GOT3 (cell line): ENCODE results near the gene TNS1.
A peak's percentile ranks its signal among the peaks of the same experiment; 100 is the strongest.

Source experiments
- DNase-seq: peaks from one replicate; lab custom pipeline; 2025; ENCODE audit warnings: mixed read lengths; lab: John Stamatoyannopoulos, UW

The TNS1 gene

DNA sequence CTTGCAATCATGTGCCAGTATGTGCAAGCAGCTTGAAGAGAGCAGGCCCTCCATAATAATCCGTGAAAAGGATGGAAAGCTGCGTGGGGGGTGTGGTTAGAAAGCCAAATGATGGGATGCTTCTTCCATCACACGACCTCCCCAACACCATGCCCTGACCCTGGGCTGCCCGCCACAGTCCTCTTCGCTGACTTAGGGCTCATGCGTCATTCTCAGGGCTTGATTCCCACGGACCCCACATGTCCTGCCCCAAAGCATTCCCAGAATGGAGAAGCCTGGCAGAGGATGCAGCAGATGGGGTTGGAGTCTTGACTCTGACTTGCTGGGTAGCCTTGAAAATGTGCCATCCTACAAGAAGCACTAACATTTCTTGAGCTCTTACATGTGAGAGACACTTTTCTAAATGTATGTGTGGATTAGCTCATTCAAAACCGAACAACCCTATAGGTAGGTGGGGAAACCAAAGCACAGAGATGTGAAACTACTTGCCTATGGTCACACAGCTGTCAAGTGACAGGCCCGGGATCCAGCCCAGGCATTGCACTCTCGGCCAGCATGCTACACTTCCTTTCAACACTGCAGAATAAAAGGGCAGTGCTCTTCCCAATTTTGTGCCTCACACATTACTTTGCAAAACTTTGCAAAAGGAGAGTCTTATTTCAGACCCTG is 3.7 kb downstream of the TNS1 start:
- no peak for DNase-seq

DNA sequence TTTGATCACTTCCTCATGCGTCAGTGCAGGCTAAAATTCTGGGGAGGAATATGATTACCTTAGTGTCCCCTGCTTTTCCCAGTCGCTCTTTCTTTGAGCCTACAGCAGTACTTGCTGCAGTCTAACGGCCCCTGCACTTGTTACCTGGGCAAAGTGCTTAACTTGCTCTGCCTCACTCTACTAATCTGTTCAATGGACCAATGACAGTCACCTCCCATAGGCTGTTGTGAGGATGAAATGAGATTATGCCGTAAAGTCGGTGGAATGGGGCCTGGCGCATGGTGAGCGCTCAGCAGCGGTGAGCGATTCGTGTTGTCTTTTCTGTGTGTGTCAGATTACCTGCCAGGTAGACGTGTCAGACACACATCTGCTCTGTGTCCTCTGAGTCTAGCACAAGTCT is 5.3 kb downstream of the TNS1 start:
- DNase-seq: no peak

DNA sequence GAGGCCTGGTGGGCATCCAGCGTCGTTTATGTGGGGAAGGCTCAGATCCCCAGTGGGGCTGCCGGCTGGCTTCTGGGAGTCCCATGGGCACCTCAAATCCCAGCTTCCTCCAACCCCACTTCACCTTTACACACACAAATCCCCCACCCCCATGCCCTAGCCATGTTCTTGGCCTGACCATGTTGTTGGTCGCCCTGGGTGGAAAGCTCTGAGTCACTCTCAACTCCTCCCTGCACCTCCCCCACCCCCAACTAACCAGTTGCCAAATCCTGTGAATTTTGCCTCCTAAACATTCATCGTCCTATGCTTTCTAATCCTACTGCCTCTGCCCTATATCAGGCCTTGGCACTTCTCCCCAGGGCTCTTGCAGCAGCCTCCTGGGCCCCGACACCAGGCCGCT is 6.4 kb downstream of the TNS1 start:
- no peak for DNase-seq

DNA sequence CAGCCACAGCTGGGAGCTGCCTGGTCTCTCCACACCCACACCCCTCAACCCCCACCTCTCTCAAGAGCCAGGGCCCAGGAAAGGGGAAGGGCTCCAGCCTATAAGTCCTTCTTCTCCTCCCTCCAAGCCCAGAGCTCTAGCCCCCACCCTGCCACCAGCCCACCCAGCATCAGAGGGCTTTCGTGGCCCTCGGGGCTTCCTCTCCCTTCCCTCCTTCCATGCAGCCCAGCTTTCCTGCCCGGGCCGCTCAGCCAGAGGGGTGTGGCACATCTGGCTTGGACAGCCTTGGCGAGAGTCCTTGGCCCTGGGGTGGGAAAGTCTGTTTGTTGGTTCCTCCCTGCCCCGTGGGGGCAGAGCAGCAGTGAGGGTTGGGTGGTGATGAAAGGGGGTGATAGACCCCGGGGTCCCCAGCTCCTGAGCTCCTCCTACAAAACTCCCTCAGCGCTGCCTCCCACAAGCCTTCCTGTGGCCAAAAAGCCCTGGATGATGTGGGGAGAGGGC is 7.0 kb downstream of the TNS1 start:
- DNase-seq: no peak

DNA sequence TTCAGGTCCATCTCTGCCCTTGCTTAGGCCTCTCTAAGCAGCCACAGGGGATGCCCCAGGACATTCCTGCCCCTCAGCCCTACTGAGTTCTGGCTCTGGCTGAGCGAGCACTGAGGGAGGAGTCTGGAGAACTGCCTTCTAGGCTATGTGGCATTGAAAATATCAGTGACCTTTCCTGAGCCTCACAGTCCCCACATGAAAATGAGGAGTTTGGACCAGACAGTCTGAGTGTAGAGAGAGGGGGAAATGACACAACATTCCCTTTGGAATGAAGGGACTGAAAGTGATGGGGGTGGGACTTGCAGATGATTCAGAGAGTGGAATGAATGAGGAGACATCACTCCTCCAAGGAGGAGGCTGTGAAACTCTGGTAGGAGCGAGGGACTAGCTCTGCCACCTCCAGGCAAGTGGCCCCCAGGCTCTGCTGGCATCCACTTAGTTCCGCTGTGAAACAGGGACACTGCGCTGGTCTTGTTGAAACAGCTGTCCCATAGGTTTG is 8.0 kb downstream of the TNS1 start:
- DNase-seq: no peak

DNA sequence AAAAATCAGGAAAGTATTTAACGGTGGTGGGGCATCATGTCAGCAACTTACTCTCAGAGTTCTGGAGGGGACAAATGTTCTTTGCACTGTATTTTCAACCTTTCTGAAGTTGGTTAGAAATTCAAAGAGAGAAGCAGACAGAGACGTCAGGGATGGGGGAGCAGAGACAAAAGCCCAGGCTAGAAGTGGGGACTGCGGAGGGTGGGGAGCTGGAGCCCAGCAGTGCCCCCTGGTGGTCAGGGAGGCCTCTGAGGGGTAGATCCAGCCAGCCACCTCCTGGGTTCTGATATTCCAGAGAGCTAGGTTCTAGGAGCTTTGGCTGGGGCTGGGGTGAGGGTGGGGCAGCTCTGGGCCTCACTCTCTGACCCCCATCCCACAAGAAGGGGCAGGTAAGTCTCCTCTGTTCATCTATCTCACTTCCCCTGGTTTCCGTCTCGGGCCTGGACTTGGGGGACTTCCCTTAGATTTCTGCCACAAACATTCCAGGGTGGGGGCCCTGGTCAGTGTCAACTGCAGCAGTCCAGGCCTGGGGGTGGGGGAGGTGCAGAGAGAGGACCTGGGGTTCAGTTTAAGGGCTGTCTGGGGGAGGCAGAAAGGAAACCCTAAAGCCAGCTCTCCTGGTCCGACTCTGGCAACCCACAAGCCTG is 8.9 kb downstream of the TNS1 start:
- no peak for DNase-seq

DNA sequence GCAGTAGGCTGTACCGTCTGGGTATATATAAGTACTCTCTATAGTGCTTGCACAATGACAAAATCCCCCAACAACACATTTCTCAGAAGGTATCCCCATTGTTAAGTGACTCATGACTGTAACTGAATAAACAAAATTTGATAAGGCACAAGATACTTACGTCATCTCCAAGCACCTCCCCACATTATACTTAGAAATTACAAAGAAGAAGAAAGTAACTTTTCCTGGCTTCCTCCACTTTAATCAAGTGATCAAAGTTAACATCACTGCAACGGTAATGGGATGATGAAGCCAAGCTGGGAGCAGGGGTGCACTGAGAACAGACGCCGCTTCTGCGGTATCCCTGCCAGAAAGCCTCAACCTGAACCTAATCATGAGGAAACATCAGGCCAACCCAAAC is 9.7 kb downstream of the TNS1 start:
- DNase-seq: no peak

DNA sequence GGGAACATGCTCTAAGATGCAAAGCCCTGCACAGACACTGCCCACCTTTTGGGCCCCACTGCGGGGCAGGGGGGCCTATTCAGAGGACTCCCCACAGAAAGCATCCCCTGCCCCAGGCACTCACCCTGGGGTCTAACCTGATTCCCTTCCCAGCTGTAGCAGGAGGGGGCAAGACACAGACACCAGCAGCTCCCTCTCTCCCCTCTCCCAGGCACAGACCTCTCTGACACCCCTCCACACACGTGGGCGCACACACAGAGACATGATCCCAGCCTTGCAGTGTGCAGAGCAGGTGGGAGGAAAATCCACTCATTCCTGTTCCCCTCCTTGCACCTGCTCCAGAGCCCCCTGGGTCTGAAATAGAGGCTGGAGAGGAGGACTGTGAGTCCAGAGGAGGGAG is 10.7 kb downstream of the TNS1 start:
- DNase-seq: no peak

DNA sequence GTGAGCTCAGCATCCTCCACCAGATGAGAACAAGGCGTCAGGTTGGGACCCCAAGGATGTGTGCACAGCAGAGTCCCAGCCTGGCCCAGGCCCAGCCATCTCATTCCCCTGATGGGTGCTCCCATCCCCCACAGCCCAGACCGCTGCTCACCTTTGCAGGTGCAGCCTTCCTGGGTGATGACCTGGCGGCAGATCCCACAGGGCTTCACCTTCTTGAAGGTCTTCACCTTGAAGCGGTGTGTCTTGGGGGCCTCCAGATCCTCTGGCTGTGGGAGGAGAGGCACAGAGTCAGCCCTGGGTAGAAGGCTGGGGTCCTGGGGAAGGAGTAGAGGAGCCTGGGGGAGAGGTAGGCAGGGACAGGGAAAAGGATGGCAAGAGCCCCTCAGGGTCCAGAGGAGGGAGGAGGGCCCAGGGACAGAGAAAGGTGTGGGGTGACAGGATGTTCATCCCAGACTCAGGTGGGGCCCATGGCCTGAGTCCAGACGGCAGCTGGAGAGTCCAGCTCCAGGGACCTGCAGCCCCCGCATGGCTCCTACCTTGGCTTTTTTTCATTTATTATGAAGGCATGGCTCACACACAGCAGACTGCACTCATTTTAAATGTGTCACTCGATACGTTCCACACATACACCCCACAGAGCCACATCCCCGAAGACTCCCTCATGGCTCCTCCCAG is 11.9 kb downstream of the TNS1 start:
- no peak for DNase-seq

DNA sequence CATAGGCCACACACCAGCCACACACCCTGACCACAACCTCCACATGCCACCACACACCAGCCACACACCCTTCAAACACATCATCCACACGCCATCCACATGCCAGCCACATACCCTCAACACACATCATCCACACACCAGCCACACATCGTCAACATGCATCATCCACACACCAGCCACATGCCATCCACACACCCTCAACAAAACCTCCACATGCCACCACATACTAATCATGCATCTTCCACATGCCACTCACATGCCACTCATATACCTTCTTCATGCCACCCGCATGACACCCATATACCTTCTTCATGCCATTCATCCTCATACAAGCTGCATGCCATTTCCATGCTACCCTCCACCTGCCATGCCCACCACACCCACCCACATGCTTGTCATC is 12.4 kb downstream of the TNS1 start:
- DNase-seq: no peak

DNA sequence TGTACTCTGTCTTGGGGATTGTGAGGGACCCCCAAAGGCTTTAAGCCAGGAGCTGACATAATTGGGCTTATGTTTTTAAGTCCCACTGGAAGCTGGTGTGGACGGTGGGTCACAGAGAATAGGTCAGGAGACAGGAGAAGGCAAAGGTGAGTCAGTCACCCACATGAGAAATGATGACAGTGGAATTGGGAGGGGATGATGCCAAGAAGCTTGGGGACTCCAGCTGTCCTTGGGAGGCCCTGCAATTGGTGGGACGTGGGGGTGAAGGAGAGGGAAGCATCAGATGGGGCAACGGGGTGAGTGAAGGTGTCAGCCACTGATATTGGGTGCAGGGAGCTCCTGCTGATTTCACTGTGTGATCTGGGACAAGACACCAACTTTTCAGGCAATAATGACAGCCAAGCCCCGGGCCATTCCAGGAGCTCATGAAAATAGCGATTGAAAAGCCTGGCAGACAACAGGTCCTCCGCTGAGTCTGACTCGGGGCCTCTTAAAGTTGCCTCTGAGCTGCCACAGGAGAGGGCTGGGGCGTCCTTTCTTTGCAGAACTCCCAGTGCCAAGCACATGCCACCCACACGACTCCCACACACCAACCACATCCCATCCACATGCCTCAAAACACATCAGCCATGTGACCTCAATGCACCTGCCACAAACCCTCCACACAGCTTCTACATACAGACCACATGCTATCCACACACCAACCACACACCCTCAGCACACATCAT is 13.4 kb downstream of the TNS1 start:
- DNase-seq: no peak

DNA sequence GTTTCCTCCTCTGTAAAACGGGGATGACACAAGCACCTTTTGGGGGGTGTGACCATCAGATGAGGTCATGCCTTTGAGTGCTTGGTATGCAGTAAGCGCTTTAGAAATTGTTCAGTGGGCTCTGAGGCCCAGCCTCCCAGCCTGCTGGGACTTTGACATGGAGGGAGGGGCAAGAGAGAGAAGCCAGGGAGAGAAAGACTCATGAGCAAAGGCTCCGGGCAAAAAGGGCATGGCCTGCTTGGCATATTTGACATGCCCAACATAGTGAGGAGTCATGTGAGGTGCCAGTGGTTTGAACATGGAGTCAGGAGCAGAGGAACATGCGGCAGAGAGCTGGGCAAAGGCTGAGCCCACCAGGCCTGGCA is 14.0 kb downstream of the TNS1 start:
- no peak for DNase-seq

DNA sequence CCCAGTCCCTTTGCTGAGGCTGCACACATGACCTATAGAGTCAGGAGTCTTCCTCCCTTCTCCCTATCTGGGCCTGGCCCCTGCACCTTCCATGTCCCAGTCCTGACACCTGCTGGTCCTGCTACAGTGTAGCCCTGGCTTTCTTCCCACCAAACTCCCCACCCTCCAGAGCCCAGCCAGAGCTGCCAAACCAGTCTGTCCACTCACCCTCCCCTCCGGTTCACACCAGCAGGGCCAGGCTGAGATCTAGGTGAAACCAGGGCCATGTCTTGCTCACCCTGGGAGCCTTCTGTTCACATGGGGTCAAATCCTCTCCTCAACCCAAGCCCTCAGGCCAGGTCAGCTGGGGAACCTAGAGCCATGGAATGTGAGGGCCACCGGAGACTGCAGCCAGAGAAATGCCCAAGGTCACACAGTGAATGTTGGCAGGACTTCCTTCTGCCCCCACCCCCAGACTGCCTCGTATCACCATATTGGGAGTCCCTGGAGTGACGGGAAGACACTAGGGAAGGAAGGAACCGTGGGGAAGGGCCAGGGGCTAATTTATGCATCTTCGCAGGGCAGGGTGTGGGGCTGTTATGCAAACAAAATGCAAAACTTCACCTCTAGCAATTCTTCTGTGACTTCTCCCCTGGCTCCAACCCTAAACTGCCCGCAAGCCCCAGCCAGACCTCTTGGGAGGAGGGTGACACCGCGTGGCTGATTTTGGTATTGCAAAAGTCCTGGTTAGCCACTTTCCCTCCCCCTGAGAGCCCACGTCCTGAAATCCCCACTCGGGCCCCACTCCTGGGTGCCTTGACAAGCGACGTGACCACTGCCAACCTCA is 14.6 kb downstream of the TNS1 start:
- peak; percentile 16 for DNase-seq

DNA sequence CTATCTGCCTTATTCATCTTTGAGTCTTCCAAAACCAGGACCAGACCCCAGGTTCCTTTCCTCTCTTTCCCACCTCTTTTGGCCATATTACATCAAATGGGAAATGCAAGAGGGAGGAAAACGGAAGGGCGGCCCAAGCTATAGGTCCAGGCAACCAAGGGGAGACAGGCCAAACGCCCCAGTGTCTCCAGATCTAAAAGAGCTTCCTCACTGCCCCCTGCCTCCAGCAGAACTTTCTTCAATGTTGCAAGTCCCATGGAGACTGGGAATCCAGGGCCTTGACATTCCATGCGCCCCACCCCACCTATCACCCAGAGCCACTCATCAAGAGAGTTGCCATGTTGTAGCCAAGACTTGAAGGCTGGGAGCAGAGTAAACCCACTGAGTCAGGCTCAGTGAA is 15.4 kb downstream of the TNS1 start:
- no peak for DNase-seq

DNA sequence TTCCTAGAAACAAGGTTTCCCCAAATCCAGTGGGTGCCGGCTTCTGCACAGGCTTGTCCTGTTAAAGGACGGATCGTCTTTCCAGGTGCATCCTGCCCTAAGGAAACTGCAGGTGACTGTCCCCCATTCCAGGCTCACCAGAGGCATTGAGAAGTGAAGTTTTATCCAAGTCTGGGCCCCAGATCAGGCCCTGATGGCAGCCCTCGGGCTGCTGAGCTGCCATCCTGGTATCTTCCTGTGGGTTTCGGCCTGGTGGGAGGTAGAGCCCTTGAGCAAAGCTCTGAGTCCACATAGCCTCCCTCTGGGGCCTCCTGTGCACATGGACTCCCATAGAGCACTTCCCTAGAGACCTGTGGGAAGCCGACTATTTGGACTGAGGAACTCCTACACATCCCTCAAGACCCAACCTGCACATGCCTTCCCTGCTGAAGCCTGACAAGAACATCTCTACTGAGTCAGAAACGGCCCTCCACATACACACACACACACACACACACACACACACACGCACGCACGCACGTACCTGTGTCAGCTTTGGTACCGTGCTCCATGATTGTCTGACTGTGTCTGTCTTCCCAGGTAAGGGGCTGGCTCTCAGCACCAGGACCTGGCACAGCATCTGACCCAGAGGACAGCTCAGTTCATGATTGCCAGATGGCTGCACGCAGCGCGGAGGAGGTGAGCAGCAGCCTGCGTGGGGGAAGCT is 16.4 kb downstream of the TNS1 start:
- no peak for DNase-seq

DNA sequence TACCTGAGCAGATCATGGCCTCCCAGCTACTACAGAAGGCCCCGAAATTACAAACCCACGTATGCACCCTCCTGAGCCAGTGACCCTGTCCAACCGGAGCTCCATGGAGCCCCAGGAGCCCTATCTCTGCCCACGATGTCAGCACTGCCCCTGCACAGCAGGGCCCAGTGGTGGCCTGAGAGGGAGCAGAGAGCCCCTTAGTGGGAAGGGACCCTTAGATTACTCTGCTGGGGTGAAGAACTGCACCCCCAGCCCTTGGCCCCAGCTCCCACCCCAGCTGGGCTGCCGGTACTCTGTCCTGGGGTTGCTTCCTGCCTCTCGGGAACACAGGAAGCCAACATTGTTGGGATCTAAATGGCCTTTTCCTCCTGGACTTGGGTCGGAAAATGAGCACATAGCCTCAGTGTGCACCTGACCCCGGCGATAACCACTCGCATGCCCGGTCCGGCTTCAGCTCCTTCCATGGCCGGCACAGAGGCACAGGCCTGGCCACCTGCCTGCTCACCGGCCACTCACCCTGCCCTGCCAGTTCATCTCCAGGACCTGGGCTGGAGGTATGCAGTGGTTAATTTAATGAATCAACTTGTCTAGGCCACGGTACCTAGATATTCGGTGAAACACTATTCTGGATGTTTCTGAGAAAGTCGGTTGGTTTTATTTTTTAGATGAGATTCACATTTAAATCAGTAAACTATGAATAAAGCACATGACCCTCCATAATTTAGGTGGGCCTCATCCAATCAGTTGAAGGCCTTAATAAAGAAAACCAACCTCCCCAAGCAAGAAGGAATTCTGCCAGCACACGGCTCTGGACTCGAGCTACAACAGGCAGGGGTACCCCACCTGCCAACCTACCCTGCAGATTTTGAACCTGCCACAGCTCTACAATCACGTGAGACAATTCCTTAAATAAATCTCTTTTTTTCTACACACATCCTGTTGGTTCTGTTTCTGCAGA is 19.2 kb downstream of the TNS1 start:
- no peak for DNase-seq

DNA sequence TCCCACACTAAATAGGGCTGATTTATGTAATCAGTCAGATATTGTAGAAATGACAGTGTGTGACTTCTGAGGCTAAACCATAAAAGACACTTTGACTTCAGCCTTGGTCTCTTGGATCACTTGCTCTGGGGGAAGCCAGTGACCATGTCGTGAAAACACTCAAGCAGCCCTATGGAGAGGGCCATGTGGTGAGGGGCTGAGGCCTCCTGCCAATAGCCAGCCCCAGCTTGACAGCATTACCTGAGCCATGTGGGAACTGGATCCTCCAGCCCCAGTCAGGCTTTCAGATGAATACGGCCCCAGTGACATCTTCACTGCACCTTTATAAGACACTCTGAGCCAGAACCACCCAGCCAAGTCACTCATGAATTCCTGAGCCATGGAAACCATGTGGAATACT is 20.8 kb downstream of the TNS1 start:
- no peak for DNase-seq

DNA sequence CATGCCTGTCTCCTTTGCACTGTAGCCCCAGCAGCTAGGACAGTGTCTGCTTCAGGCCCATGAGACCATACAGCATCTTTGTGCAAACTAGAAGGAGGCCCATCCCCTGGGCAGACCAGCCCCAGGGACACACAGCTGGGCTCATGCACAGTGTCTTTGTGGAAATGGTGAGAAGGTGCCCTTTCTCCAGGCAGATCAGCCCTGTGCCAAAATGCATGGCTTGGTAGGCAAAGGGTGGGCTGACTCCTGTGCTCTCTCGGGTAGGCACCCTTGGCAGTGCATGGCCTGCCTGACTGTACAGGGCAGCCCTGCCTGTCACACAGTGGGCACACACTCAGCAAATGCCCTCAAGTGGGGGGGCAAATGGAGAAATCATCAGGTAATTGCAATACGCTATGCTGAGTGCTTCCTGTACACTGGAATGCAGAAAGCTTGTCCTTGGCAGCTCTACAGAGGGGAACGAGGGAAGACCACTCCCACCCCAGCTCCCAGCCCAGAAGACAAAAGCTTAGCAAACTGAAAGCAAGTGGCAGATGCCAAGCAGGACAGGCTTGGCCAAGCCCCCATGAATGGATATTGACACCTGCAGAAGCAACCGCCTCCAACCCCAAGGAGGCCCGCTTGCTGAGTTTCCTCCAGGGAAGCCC is 21.6 kb downstream of the TNS1 start:
- DNase-seq: no peak

DNA sequence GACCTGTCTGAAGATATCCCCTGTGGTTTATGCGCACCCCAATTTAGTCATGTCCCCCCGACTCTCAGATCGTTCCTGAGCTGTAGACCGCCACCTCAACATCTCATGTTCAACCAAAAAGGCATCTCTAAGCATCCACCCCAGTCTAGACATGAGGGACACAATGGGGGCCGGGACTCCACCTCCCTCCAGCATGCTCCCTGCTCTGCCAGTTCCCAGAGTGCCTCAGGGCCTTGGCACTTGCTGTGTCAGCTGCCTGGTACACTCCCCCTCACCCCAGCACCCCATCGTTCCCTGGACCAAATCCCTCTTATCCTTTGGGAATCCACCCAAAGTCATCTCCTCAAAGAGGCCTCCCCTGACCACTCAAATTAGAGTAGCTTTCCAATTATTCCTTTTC is 22.2 kb downstream of the TNS1 start:
- DNase-seq: no peak
